Gastroesophageal sphincter (tissue), 3 donors: ENCODE results near the gene XAGE1A.
"Not testable (repeated sequence)": the region's sequence is repeated elsewhere in the genome, so short reads cannot be mapped to it uniquely, and the experiment has no call there.

Source experiments
- CTCF ChIP-seq, 4 experiments: fragments of 200-600 bp in 2 of 4; fragments of 450-650 bp in 2 of 4; sonication (generic) in 1 of 4; IDR thresholded peaks; one replicate each; pipeline ENCODE4 v1.5.1; 2017 to 2019; ENCODE audit warnings: antibody characterized with exemption in 4 of 4, mild to moderate bottlenecking in 2 of 4, moderate library complexity in 2 of 4
- EP300 ChIP-seq: sonication (generic); formaldehyde crosslinking; IDR thresholded peaks from one replicate; pipeline ENCODE4 v1.6.1; 2017; ENCODE audit warnings: antibody characterized with exemption, mild to moderate bottlenecking

GRCh38 chrX:52516110-52516986 is 20.7 kb downstream of the XAGE1A start:
- TF ChIP-seq EP300; CTCF (IDR thresholded peaks at IDR 0.05): not testable (repeated sequence)
